MM.1S (cell line): ENCODE data around the gene CDKN2A.

Source experiments
- DNase-seq: peaks from one replicate; pipeline ENCODE4 v3.0.0-alpha.2; 2015
- H2AFZ ChIP-seq: fragments of 300-600 bp; sonication (generic); 2 replicates; pipeline ENCODE4 v1.6.0; 2016; ENCODE audit warnings: antibody characterized with exemption, low read length
- H3F3A ChIP-seq: fragments of 300-600 bp; sonication (generic); 2 replicates; pipeline ENCODE4 v1.6.1; 2016; ENCODE audit warnings: mild to moderate bottlenecking, antibody characterized with exemption, low read length, moderate library complexity, mixed read lengths; ENCODE audit not compliant: insufficient read depth
- H3K27ac ChIP-seq: fragments of 300-600 bp; sonication (generic); 2 replicates; pipeline ENCODE4 v1.5.1; 2016; ENCODE audit warnings: mild to moderate bottlenecking, low read length
- H3K27me3 ChIP-seq: fragments of 300-600 bp; sonication (generic); replicated peaks from 2 replicates; pipeline ENCODE4 v1.6.0; 2016; ENCODE audit warnings: low read length; ENCODE audit not compliant: insufficient read depth
- H3K36me3 ChIP-seq: fragments of 300-600 bp; sonication (generic); replicated peaks from 2 replicates; pipeline ENCODE4 v1.6.1; 2016; ENCODE audit warnings: mild to moderate bottlenecking, low read length, mixed read lengths; ENCODE audit not compliant: insufficient read depth
- H3K4me1 ChIP-seq: fragments of 300-600 bp; sonication (generic); 2 replicates; pipeline ENCODE4 v1.6.1; 2016; ENCODE audit warnings: low read length, mixed read lengths
- H3K4me2 ChIP-seq: fragments of 300-600 bp; sonication (generic); 2 replicates; pipeline ENCODE4 v1.6.0; 2016; ENCODE audit warnings: low read depth, low read length
- H3K4me3 ChIP-seq: fragments of 300-600 bp; sonication (generic); 2 replicates; pipeline ENCODE4 v1.5.1; 2016; ENCODE audit warnings: low read length, mixed read lengths
- H3K79me2 ChIP-seq: fragments of 300-600 bp; sonication (generic); 2 replicates; pipeline ENCODE4 v1.6.1; 2016; ENCODE audit warnings: mixed run types, low read length, mixed read lengths
- H3K9ac ChIP-seq: fragments of 300-600 bp; sonication (generic); 2 replicates; pipeline ENCODE4 v1.6.1; 2016; ENCODE audit warnings: low read length, mixed read lengths
- H3K9me2 ChIP-seq: fragments of 300-600 bp; sonication (generic); replicated peaks from 2 replicates; pipeline ENCODE4 v1.6.1; 2016; ENCODE audit warnings: mild to moderate bottlenecking, low read length, mixed read lengths; ENCODE audit not compliant: insufficient read depth
- H3K9me3 ChIP-seq: fragments of 300-600 bp; sonication (generic); replicated peaks from 2 replicates; pipeline ENCODE4 v1.6.1; 2016; ENCODE audit warnings: mild to moderate bottlenecking, low read length, mixed read lengths; ENCODE audit not compliant: insufficient read depth
- H4K20me1 ChIP-seq: fragments of 300-600 bp; sonication (generic); 2 replicates; pipeline ENCODE4 v1.6.1; 2016; ENCODE audit warnings: mild to moderate bottlenecking, low read length, moderate library complexity, mixed read lengths; ENCODE audit not compliant: insufficient read depth
- CTCF ChIP-seq: fragments of 300-600 bp; sonication (generic); IDR thresholded peaks from 2 replicates; pipeline ENCODE4 v1.5.1; 2016; ENCODE audit warnings: antibody characterized with exemption, low read length, mixed read lengths
- EZH2 ChIP-seq: fragments of 300-600 bp; sonication (generic); optimal IDR thresholded peaks from 2 replicates; pipeline ENCODE3; 2017; ENCODE audit warnings: low read depth, mild to moderate bottlenecking, antibody characterized with exemption, low read length, mixed read lengths
- EZH2phosphoT487 ChIP-seq: fragments of 300-600 bp; sonication (generic); IDR thresholded peaks from 2 replicates; pipeline ENCODE4 v1.6.1; 2018; ENCODE audit warnings: antibody characterized with exemption, low read length

The CDKN2A gene

GRCh38 chr9:22041344-22041743 is 47.2 kb upstream of the CDKN2A start:
- Histone ChIP-seq H4K20me1 (no peaks in the 10 kb centered on the region), H3K9ac (no peak overlapping the region), H3K79me2 (no peaks in the 10 kb centered on the region), H2AFZ (no peak overlapping the region), H3K4me3 (no peak overlapping the region), H3K4me1 (0 out of 2 replicates have a peak, but pooled peaks cover 8% of the 10 kb centered on the region), H3K36me3 (no peaks in the 10 kb centered on the region), H3K27ac (no peak overlapping the region), H3K4me2 (no peak overlapping the region), H3F3A (no peaks in the 10 kb centered on the region), H3K9me3 (no peaks in the 10 kb centered on the region), H3K9me2 (no peaks in the 10 kb centered on the region), H3K27me3 (no peaks in the 10 kb centered on the region)
- TF ChIP-seq EZH2phosphoT487, result no peak
- TF ChIP-seq EZH2, result no peak
- TF ChIP-seq CTCF, result no peak
- no peak for DNase-seq

GRCh38 chr9:22040760-22041159 is 46.6 kb upstream of the CDKN2A start:
- Histone ChIP-seq H3K27ac (no peak overlapping the region), H3K9ac (no peak overlapping the region), H3K4me3 (no peak overlapping the region), H3K79me2 (no peaks in the 10 kb centered on the region), H3K9me3 (no peaks in the 10 kb centered on the region), H4K20me1 (no peaks in the 10 kb centered on the region), H3K9me2 (no peaks in the 10 kb centered on the region), H3K36me3 (no peaks in the 10 kb centered on the region), H3K27me3 (no peaks in the 10 kb centered on the region), H3K4me1 (peaks cover 13% of the 10 kb centered on the region; the same call in 1 of the 2 replicates), H3K4me2 (no peak overlapping the region), H2AFZ (no peak overlapping the region), H3F3A (no peaks in the 10 kb centered on the region; the same call in 1 of the 2 replicates)
- TF ChIP-seq EZH2 (no peak), CTCF (no peak), EZH2phosphoT487 (no peak)
- no peak for DNase-seq

GRCh38 chr9:22039258-22039657 is 45.1 kb upstream of the CDKN2A start:
- Histone ChIP-seq H3K4me3 (no peak overlapping the region), H3K9me2 (no peaks in the 10 kb centered on the region), H4K20me1 (no peaks in the 10 kb centered on the region), H3K79me2 (no peaks in the 10 kb centered on the region), H2AFZ (no peak overlapping the region), H3K27me3 (no peaks in the 10 kb centered on the region), H3K4me1 (peaks cover 27% of the 10 kb centered on the region), H3K9me3 (no peaks in the 10 kb centered on the region), H3K4me2 (no peak overlapping the region), H3F3A (peaks cover 7% of the 10 kb centered on the region; the same call in 1 of the 2 replicates), H3K27ac (no peak overlapping the region), H3K36me3 (no peaks in the 10 kb centered on the region), H3K9ac (no peak overlapping the region)
- DNase-seq, result no peak
- TF ChIP-seq CTCF (no peak), EZH2 (no peak), EZH2phosphoT487 (no peak)
